CD4-positive, alpha-beta T cell treated with Interleukin-2 at 100 ng/mL for 4 hours (primary cell): ENCODE measurements around the gene PLPP6.
A peak's percentile ranks its signal among the peaks of the same experiment; 100 is the strongest.
"Not testable (repeated sequence)": the region's sequence is repeated elsewhere in the genome, so short reads cannot be mapped to it uniquely, and the experiment has no call there.

Source experiments
- DNase-seq: peaks from one replicate; pipeline ENCODE4 v3.0.0-alpha.2; 2020; ENCODE audit warnings: low spot score

PLPP6 gene

GRCh38 chr9:4662108-4662988, at the start of gene PLPP6:
Gene PLPP6, plus strand, starts transcription at chr9:4662294. Its CDS starts 82 bp downstream, at chr9:4662376.
- DNase-seq = peak; percentile 76

GRCh38 chr9:4614627-4615026, 47.5 kb upstream of the PLPP6 start:
- DNase-seq = no peak

DNA sequence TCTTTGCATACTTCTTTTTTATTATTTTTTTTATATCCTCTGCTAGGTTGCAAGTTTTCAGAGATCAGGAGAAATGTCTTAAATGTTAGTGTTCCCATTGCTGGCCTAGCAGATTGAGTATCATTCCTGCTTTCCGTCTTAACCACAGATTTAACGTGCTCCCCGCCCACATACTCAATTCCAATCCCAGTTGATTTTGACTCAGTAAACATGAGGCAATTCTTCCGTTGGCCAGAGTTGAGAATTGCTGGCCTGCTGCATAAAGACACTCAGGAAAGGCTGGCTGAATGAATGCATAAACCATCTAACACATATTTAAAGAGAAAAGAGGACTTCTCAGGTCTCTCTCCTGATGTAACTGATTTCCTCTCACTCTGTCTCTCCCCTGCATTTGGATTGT, 46.8 kb upstream of the PLPP6 start:
- no peak for DNase-seq

DNA sequence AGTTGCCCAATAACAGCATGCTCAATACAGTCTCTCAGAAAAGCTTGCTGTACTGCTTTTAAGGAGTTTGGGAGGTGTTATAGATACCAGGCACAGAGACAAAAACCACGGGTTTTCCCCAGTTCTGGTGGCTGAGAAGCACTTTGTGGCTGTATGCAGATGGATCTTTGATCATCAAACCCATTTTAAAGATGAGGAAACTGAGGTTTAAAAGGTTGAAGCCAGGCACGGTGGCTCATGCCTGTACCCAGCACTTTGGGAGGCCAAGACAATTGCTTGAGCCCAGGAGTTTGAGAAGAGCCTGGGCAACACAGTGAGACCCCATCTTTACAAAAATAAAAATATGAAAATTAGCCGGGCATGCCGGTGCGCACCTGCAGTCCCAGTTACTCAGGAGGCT, 46.3 kb upstream of the PLPP6 start:
- no peak for DNase-seq

DNA sequence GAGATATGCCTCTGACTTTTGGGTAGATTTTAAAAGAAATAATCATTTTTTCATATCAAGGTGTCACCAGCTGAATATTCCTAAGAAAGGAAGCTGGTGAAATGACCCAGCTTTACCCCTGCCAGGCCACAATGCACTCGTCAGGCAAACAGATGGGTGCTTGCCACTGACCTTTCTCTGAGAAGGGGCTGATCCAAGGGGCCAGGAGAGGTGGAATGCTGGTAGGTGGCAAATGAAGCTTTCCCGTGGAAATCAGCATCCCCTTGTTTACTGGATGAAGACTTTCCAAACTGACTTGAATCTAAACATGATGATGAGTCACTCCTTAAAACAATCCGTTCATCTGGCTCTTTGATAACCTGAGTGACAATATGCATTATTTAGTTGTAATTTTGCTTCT, 44.3 kb upstream of the PLPP6 start:
- no peak for DNase-seq

- DNase-seq = no peak
Measured at GRCh38 chr9:4618700-4619099, 43.4 kb upstream of the PLPP6 start.

GRCh38 chr9:4620057-4620765, 41.9 kb upstream of the PLPP6 start:
- no peak for DNase-seq

- no peak for DNase-seq
Measured at GRCh38 chr9:4620881-4621555, 41.1 kb upstream of the PLPP6 start.

GRCh38 chr9:4622016-4622415, 40.1 kb upstream of the PLPP6 start:
- no peak for DNase-seq

GRCh38 chr9:4630836-4631235, 31.3 kb upstream of the PLPP6 start:
- DNase-seq = no peak

DNA sequence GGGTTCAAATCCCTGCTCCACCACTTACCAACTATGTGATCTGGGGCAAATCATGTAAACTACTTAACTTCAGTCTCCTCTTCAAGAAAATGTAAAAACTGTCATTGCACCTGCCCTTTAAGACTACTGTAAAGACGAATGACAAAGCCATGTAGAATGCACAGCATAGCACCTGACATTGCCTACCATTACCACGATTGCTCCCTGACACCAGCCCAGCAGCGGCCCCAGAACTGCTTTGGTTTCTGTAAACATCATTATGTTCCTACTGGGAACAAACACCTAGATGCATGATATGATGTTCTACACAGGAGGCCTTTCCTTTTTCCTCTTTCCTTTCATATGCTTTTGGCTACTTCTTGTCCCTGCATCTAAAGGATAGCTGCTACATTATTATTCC, 23.1 kb upstream of the PLPP6 start:
- DNase-seq = no peak

DNA sequence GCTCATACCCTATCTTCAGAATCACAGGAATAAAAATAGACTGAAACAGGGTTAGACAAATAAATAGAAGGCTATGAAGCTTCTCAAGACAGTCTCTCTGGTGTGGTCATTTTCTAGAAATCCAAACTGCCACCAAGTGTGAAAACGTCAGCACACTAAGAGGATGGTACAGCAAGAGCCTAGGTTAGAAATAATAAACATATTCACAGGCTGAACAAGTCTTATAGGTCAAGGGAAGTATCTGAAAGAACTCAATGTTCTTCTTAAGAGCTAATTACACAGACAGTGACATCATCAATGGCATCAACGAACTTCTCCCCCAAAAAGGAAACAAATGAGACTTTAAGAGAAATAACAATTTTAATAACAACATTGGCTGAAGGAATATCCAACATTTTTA, 22.7 kb upstream of the PLPP6 start:
- no peak for DNase-seq

- peak; percentile 38 for DNase-seq
Measured at GRCh38 chr9:4640027-4640426, 22.1 kb upstream of the PLPP6 start.

DNA sequence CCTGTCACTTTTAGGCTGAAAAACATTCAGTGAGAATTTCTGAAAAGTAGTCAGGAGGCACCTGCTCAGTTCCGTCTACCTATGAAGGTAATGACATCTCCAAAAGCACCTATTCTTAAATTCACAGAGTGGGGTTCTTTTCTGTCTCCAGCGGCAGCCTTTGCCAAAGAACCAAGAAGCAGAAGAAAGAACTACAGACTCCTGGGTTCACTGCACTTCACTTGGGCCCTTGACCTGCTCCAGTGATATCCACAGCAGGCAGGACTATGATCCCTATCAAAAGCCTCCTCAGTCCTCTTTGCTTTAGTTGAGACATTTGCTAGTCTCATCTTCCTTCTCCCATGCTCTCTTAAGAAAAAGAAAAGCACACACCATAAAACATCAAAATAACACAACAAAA, 19.7 kb upstream of the PLPP6 start:
- no peak for DNase-seq

GRCh38 chr9:4654084-4654483, 8.0 kb upstream of the PLPP6 start:
- peak; percentile 27 for DNase-seq

- no peak for DNase-seq
Measured at GRCh38 chr9:4654538-4654937, 7.6 kb upstream of the PLPP6 start.

DNA sequence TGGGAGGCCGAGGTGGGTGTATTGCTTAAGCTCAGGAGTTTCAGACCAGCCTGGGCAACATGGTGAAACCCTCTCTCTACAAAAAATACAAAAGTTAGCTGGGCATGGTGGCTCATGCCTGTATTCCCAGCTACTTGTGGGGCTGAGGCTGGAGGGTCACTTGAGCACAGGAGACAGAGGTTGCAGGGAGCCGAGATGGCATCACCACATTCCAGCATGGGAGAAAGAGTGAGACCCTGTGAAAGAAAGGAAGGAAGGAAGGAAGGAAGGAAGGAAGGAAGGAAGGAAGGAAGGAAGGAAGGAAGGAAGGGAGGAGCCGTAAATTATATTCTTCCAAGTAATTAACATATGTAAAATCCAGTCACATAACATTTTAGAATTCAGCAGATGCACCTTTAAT, 5.9 kb upstream of the PLPP6 start:
- not testable (repeated sequence) for DNase-seq

DNA sequence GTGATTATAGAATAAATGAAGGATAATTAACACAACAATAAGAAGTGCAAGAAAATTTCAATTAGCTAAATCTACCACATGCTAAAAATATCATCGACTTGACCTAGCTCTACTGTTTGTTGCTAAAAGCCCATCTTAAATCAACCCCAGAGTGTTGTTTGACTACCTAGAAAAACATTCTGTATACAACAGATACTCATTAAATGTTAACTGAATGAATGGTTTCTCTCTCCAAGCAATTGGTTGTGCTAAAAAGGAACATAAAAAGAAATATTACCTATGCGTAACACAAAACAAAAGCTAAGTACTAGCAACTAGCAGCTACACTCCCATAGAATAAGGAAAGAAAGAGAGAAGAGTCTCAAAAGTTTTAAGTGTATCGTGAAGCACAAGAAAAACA, 5.5 kb upstream of the PLPP6 start:
- DNase-seq = no peak

- DNase-seq = no peak
Measured at GRCh38 chr9:4657426-4658159, 4.5 kb upstream of the PLPP6 start.

DNA sequence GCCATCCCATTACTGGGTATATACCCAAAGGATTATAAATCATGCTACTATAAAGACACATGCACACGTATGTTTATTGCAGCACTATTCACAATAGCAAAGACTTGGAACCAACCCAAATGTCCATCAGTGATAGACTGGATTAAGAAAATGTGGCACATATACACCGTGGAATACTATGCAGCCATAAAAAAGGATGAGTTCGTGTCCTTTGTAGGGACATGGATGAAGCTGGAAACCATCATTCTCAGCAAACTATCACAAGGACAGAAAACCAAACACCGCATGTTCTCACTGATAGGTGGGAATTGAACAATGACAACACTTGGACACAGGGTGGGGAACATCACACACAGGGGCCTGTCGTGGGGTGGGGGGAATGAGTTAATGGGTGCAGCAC, 1.4 kb upstream of the PLPP6 start:
- not testable (repeated sequence) for DNase-seq

DNA sequence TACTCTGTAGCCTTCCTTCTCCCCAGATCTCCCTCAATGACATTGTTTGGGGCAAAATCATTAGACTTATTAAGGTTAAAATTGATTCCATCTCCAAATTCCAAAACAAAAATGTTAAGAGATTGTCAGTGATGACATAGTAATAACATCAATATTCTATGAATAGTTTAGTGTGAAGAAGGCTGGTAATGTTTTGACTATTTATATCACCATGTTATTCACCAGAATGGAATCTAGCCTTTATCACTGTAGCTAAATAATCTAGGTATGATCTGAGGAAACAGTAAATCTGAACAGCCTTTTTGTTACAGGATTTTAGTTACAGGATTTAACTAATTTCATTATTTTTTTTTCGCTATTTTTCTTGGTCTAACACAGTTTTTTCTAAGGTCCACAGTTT, 929 bp upstream of the PLPP6 start:
- DNase-seq = no peak

DNA sequence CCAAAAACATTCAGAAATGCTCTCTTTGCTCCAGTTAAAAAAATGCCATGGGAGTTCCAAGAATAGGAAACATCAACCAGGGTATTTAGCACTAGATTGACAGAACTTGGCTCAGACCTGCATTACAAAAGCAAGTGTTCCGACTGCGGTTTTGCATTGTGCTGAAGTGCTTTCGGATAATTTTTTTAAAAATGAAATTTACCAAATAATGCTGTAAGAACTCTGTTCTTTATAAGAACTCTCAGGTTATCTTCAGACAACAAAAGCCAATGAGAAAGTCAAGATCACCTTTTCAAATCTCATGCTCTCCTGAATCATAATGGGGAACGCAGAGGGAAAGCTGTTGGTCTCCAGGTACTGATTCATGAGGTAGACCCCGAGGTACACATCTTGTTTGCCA, 483 bp upstream of the PLPP6 start:
- DNase-seq = peak; percentile 37
